Cardiac muscle cell (in vitro differentiated cells and primary cell): ENCODE results near the gene IFTAP. TPM values are rescaled to one million over a fixed set of nuclear protein-coding genes. Genes with fewer than 3 reads are reported as not detected.

Experiments
- DNase-seq, 2 donors: peaks; one replicate each; pipeline versions ENCODE4 v3.0.0 to v3.0.0-alpha.2; 2010 to 2017; ENCODE audit warnings: low read depth in 1 of 2, low spot score in 1 of 2
- H3K27ac ChIP-seq: fragments of 200-600 bp; sonication (generic); 2 replicates; pipeline ENCODE4 v1.5.1; 2016
- H3K27me3 ChIP-seq: fragments of 200-600 bp; sonication (generic); 2 replicates; pipeline ENCODE4 v1.6.0; 2016; ENCODE audit warnings: control low read depth
- H3K36me3 ChIP-seq: fragments of 200-600 bp; sonication (generic); 2 replicates; pipeline ENCODE4 v1.5.1; 2016; ENCODE audit warnings: control low read depth
- H3K4me1 ChIP-seq: fragments of 200-600 bp; sonication (generic); 2 replicates; pipeline ENCODE4 v1.8.1; 2017; ENCODE audit warnings: low read depth, mild to moderate bottlenecking, mixed run types
- H3K4me3 ChIP-seq: fragments of 200-600 bp; sonication (generic); 2 replicates; pipeline ENCODE4 v1.5.1; 2016; ENCODE audit warnings: mild to moderate bottlenecking
- H3K9me3 ChIP-seq: fragments of 200-600 bp; sonication (generic); 2 replicates; pipeline ENCODE4 v1.5.1; 2017; ENCODE audit warnings: low read depth, mild to moderate bottlenecking, control low read depth
- CTCF ChIP-seq: IDR thresholded peaks from 2 replicates; pipeline ENCODE4 v1.5.1; 2012; ENCODE audit warnings: low read depth, mild to moderate bottlenecking, low read length
- polyA plus RNA-seq: library from polyadenylated mRNA; unstranded; fragments of >200 nt; fragmentation: Nextera tagmentation; extraction: Ambion mirVana; gene quantifications from 2 replicates; pipeline ENCODE4 v1.2.1, GENCODE V29; 2016
- total RNA-seq: library from RNA; depleted of rRNA; stranded (reverse); fragments of >200 nt; gene quantifications from 2 replicates; pipeline ENCODE4 v1.2.3, GENCODE V29; 2016

Gene IFTAP
- total and polyA plus RNA-seq, 2 experiments from 2014 or later = 57.1 to 67.3 TPM

GRCh38 chr11:36702330-36703054, 108.2 kb downstream of the IFTAP start:
- peak; percentile 79 for TF ChIP-seq CTCF
- Histone ChIP-seq H3K4me1 (peaks cover 6% of the 10 kb centered on the region), H3K27me3 (no peaks in the 10 kb centered on the region), H3K27ac (peak overlapping the region; percentile 31), H3K36me3 (no peaks in the 10 kb centered on the region), H3K9me3 (no peaks in the 10 kb centered on the region), H3K4me3 (no peak overlapping the region)
- peak; percentile 70 to 78 for DNase-seq

GRCh38 chr11:36703055-36703404, 108.7 kb downstream of the IFTAP start:
- Histone ChIP-seq H3K4me1 (peaks cover 6% of the 10 kb centered on the region), H3K36me3 (no peaks in the 10 kb centered on the region), H3K9me3 (no peaks in the 10 kb centered on the region), H3K4me3 (no peak overlapping the region), H3K27ac (no peak overlapping the region), H3K27me3 (no peaks in the 10 kb centered on the region)
- DNase-seq = no peak
- no peak for TF ChIP-seq CTCF

Other genes starting within 250 kb of the IFTAP start
- gene TRAF6, start 84.2 kb upstream of the IFTAP start, total RNA-seq = 7.5 and 11.6 TPM in 2 replicates
- gene TRAF6, start 84.2 kb upstream of the IFTAP start, polyA plus RNA-seq = 6.6 and 13.2 TPM in 2 replicates
- gene RAG1, start 26.5 kb upstream of the IFTAP start, total RNA-seq = 0.35 and 0.66 TPM in 2 replicates
- gene RAG1, start 26.5 kb upstream of the IFTAP start, polyA plus RNA-seq = 1.3 TPM in 1 of 2 replicates, not detected in the other
- gene RAG2, start 3.7 kb downstream of the IFTAP start, total RNA-seq = not detected in 2 replicates
- 0.84 and 1.4 TPM in 2 replicates for gene RAG2, start 3.7 kb downstream of the IFTAP start, polyA plus RNA-seq